Measurements from ENCODE around the gene GIPR.

DNA sequence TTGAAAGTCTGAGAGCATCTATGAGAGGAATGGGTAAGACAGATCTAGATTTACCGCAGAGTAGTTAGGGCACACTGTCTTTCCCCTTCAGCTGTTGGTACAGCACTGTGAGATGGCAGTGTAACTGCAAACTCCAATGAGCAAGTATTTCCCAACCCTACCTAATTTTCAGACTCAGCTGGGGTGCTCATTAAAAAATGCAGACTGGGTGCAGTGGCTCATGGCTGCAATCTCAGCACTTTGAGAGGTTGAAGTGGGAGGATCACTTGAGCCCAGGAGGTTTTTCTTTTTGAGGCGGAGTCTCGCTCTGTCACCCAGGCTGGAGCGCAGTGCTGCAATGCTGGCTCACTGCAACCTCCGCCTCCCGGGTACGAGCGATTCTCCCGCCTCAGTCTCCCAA lies 37.1 kb downstream of the GIPR start:
- TF ChIP-seq, protein P1, sequence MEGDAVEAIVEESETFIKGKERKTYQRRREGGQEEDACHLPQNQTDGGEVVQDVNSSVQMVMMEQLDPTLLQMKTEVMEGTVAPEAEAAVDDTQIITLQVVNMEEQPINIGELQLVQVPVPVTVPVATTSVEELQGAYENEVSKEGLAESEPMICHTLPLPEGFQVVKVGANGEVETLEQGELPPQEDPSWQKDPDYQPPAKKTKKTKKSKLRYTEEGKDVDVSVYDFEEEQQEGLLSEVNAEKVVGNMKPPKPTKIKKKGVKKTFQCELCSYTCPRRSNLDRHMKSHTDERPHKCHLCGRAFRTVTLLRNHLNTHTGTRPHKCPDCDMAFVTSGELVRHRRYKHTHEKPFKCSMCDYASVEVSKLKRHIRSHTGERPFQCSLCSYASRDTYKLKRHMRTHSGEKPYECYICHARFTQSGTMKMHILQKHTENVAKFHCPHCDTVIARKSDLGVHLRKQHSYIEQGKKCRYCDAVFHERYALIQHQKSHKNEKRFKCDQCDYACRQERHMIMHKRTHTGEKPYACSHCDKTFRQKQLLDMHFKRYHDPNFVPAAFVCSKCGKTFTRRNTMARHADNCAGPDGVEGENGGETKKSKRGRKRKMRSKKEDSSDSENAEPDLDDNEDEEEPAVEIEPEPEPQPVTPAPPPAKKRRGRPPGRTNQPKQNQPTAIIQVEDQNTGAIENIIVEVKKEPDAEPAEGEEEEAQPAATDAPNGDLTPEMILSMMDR (IDR thresholded peaks at IDR 0.05; ENCODE audit: poor library complexity, severe bottlenecking) = no peak
- TF ChIP-seq, protein P2, sequence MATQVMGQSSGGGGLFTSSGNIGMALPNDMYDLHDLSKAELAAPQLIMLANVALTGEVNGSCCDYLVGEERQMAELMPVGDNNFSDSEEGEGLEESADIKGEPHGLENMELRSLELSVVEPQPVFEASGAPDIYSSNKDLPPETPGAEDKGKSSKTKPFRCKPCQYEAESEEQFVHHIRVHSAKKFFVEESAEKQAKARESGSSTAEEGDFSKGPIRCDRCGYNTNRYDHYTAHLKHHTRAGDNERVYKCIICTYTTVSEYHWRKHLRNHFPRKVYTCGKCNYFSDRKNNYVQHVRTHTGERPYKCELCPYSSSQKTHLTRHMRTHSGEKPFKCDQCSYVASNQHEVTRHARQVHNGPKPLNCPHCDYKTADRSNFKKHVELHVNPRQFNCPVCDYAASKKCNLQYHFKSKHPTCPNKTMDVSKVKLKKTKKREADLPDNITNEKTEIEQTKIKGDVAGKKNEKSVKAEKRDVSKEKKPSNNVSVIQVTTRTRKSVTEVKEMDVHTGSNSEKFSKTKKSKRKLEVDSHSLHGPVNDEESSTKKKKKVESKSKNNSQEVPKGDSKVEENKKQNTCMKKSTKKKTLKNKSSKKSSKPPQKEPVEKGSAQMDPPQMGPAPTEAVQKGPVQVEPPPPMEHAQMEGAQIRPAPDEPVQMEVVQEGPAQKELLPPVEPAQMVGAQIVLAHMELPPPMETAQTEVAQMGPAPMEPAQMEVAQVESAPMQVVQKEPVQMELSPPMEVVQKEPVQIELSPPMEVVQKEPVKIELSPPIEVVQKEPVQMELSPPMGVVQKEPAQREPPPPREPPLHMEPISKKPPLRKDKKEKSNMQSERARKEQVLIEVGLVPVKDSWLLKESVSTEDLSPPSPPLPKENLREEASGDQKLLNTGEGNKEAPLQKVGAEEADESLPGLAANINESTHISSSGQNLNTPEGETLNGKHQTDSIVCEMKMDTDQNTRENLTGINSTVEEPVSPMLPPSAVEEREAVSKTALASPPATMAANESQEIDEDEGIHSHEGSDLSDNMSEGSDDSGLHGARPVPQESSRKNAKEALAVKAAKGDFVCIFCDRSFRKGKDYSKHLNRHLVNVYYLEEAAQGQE (IDR thresholded peaks at IDR 0.05; ENCODE audit: borderline replicate concordance) = no peak
- TF ChIP-seq EP300 (conservative IDR thresholded peaks at IDR 0.05; ENCODE audit: poor library complexity, severe bottlenecking) = no peak
